Measurements from ENCODE around the gene P2RY14.
A peak's percentile ranks its signal among the peaks of the same experiment; 100 is the strongest.

The P2RY14 gene

DNA sequence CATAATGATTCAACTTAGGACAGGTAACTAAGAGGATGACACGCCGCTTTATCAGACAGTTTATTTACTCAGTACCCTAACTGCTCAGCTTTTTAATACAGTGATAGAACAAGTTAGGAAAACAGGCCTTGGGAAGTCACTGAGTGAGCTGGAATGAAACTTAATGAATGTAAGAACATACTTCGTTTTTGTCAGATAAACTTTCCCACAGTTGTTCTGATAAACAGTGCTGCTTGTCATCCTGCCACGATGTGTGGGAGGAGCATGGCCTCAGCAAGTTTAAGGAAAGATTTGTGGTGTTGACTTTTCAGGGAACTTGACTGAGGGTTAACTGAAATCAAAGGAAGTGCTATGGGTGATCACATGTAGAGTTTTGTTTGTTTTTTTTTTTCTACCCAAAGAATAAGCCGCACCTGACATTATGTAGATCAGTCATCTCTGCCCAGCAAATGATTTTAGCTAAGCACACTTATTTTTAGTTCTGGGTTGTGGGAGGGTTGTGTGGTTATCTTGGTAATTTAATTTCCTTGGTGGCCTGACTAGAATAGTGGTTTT is 5.6 kb upstream of the P2RY14 start:
- ChIA-PET POLR2A (no interaction called here), CTCF (interaction anchor here (0.6 to 5.7 kb wide), 10 partner anchors 16 to 553 kb away, joined by 3 to 33 read pairs (median 4); no protein-coding TSS in a partner anchor)
- DNase-seq (ENCODE audit: extremely low spot score) = no peak
- TF ChIP-seq, protein P1, sequence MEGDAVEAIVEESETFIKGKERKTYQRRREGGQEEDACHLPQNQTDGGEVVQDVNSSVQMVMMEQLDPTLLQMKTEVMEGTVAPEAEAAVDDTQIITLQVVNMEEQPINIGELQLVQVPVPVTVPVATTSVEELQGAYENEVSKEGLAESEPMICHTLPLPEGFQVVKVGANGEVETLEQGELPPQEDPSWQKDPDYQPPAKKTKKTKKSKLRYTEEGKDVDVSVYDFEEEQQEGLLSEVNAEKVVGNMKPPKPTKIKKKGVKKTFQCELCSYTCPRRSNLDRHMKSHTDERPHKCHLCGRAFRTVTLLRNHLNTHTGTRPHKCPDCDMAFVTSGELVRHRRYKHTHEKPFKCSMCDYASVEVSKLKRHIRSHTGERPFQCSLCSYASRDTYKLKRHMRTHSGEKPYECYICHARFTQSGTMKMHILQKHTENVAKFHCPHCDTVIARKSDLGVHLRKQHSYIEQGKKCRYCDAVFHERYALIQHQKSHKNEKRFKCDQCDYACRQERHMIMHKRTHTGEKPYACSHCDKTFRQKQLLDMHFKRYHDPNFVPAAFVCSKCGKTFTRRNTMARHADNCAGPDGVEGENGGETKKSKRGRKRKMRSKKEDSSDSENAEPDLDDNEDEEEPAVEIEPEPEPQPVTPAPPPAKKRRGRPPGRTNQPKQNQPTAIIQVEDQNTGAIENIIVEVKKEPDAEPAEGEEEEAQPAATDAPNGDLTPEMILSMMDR (IDR thresholded peaks at IDR 0.05; ENCODE audit: control extremely low read depth, extremely low read depth, low read depth, missing control alignments) = no peak

GRCh38 chr3:151283387-151283786 is 5.0 kb upstream of the P2RY14 start:
- TF ChIP-seq, protein P1 (IDR thresholded peaks at IDR 0.05; ENCODE audit: control extremely low read depth, extremely low read depth, low read depth, missing control alignments) = no peak
- DNase-seq (ENCODE audit: extremely low spot score) = no peak
- POLR2A ChIA-PET = no interaction called here
- CTCF ChIA-PET = interaction anchor here (0.9 to 9.1 kb wide), 8 partner anchors 43 to 189 kb away, joined by 3 to 120 read pairs (median 4); no protein-coding TSS in a partner anchor

GRCh38 chr3:151282921-151283320 is 4.6 kb upstream of the P2RY14 start:
- CTCF ChIA-PET = interaction anchor here (0.7 to 9.1 kb wide), 22 partner anchors 15 to 188 kb away, joined by 3 to 120 read pairs (median 4); partner anchors contain the start of gene GPR171
- TF ChIP-seq, protein P1 (IDR thresholded peaks at IDR 0.05; ENCODE audit: control extremely low read depth, extremely low read depth, low read depth, missing control alignments) = peak; percentile 50
- POLR2A ChIA-PET = no interaction called here
- DNase-seq (ENCODE audit: extremely low spot score) = peak; percentile 50

DNA sequence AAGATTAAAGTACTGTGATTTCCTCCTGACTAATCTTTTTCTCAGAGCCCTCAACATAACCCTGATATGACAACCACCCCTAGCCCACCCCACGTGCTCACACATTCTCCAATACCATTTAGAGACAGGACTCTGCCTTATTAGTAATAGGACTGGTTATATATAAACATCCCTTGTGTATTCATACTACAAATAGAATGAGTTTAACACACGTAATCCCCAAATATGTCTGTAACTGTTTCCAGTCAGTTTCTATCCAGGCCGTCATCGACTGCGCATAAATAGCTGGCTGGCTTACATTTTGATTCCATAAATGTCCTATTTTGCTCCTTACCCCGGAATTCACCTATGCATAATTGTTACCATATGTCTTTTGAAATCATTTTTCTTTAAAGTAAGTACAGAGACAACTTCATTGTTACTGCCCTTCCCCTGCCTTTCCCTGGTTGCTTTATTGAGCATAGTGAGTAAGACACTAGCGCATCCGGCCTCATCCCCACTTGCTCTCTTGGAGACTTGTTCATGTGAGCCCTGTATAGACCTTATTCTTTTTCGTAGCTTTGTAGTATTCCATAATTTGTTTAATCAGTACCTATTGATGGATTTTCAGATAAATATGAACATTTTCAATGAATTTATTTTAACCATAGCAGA is 3.5 kb upstream of the P2RY14 start:
- no peak for DNase-seq (ENCODE audit: extremely low spot score)
- CTCF ChIA-PET = interaction anchor here (0.7 to 9.1 kb wide), 16 partner anchors 14 to 126 kb away, joined by 3 to 120 read pairs (median 6); partner anchors contain the start of gene GPR171
- POLR2A ChIA-PET = no interaction called here
- TF ChIP-seq, protein P1 (IDR thresholded peaks at IDR 0.05; ENCODE audit: control extremely low read depth, extremely low read depth, low read depth, missing control alignments) = no peak

GRCh38 chr3:151276687-151277042 is 1.7 kb downstream of the P2RY14 start:
- DNase-seq (ENCODE audit: extremely low spot score) = no peak
- ChIA-PET POLR2A (no interaction called here), CTCF (interaction anchor here (0.7 to 9.1 kb wide), 9 partner anchors 9 to 198 kb away, joined by 3 to 120 read pairs (median 5); no protein-coding TSS in a partner anchor)
- TF ChIP-seq, protein P1 (IDR thresholded peaks at IDR 0.05; ENCODE audit: control extremely low read depth, extremely low read depth, low read depth, missing control alignments) = no peak

DNA sequence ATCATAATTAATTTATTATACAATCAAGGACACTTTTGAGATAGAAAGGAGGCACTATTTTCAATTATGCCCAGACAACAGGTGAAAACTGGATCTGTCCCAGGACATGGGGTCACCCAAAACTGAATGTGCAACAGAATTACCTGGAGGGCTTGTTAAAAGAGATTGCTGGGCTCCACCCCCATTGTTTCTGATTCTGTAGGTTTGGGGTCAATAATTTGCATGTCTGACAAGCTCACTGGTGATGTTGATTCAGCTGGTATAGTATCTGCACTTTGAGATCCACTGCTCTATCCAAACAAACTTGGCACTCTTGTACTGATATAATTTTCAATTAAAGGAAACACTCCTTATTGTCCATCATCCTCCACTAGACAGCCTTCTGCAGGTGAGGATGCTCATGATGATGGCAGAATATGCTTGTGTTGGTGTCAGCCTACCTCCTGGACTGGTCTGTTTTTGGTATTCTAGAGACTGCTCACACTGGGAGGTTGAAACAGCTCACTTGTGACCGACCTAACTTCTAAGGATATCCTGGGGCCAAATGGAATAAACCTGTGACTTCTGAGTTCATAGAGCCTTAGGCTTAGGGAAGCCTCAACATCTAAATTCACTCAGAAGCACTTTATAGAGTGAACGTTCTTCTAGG is 2.2 kb downstream of the P2RY14 start:
- ChIA-PET POLR2A (no interaction called here), CTCF (interaction anchor here (0.7 to 9.1 kb wide), 10 partner anchors 9 to 197 kb away, joined by 3 to 120 read pairs (median 4); no protein-coding TSS in a partner anchor)
- TF ChIP-seq, protein P1 (IDR thresholded peaks at IDR 0.05; ENCODE audit: control extremely low read depth, extremely low read depth, low read depth, missing control alignments) = no peak
- DNase-seq (ENCODE audit: extremely low spot score) = no peak
